Right atrium auricular region (tissue), 2 donors: ENCODE measurements around the gene TMCC2. TPM values are rescaled to one million over a fixed set of nuclear protein-coding genes. Genes with fewer than 3 reads are reported as not detected.
"Not testable (repeated sequence)": the region's sequence is repeated elsewhere in the genome, so short reads cannot be mapped to it uniquely, and the experiment has no call there.

Source experiments
- DNase-seq: peaks from one replicate; pipeline ENCODE4 v3.0.0-alpha.2; 2019; ENCODE audit warnings: low spot score
- H3K27ac ChIP-seq, 2 donors: fragments of 200-600 bp; sonication (generic); 1 replicate in 1 of 2; 2 replicates in 1 of 2; pipeline ENCODE4 v1.5.1; 2016 to 2019
- H3K27me3 ChIP-seq, 2 donors: fragments of 200-600 bp; sonication (generic); one replicate each; pipeline versions ENCODE4 v1.5.1 to v1.6.0; 2017 to 2019
- H3K36me3 ChIP-seq: fragments of 200-600 bp; sonication (generic); one replicate; pipeline ENCODE4 v1.5.1; 2016
- H3K4me1 ChIP-seq, 2 donors: fragments of 200-600 bp; sonication (generic); one replicate each; pipeline versions ENCODE4 v1.5.1 to v1.6.0; 2017 to 2019
- H3K4me3 ChIP-seq, 2 donors: fragments of 200-600 bp; sonication (generic); 1 replicate in 1 of 2; 2 replicates in 1 of 2; pipeline ENCODE4 v1.5.1; 2017 to 2019; ENCODE audit warnings: mild to moderate bottlenecking in 1 of 2, moderate library complexity in 1 of 2
- H3K9me3 ChIP-seq, 2 donors: fragments of 200-600 bp; sonication (generic); one replicate each; pipeline ENCODE4 v1.5.1; 2019
- CTCF ChIP-seq, 2 donors: fragments of 200-600 bp; sonication (generic); IDR thresholded peaks; one replicate each; pipeline ENCODE4 v1.5.1; 2019; ENCODE audit warnings: antibody characterized with exemption in 2 of 2
- total RNA-seq, 2 donors: library from RNA; depleted of rRNA; stranded (reverse); fragments of >200 nt; gene quantifications; one replicate each; pipeline ENCODE4 v1.1.0, GENCODE V29; 2016

Gene TMCC2
- 10 to 100 TPM in 1 of 2 donors, 1 to 10 TPM in 1; 8.5 to 11.9 TPM for total RNA-seq

GRCh38 chr1:205227584-205228013, at the start of gene TMCC2:
TMCC2 (plus strand) TSS chr1:205227946; CDS start chr1:205228565, 619 bp downstream.
- peak; percentile 87 for DNase-seq
- TF ChIP-seq CTCF (IDR thresholded peaks at IDR 0.05), result no peak

GRCh38 chr1:205179842-205180241, 47.9 kb upstream of the TMCC2 start:
- Histone ChIP-seq H3K36me3 (no peaks in the 10 kb centered on the region), H3K27ac (no peak overlapping the region), H3K27me3 (no peaks in the 10 kb centered on the region), H3K4me1 (peaks cover 0 to 30% of the 10 kb centered on the region in 2 donors), H3K4me3 (no peak overlapping the region), H3K9me3 (no peaks in the 10 kb centered on the region)
- DNase-seq, result no peak
- no peak for TF ChIP-seq CTCF (IDR thresholded peaks at IDR 0.05)

More at GRCh38 chr1:205227584-205228013, at the start of gene TMCC2:
- Histone ChIP-seq H3K9me3 (no peaks in the 10 kb centered on the region), H3K36me3 (no peaks in the 10 kb centered on the region), H3K27me3 (no peaks in the 10 kb centered on the region), H3K27ac (peak within 1 kb of the TSS; percentile 46 to 60), H3K4me3 (peak within 1 kb of the TSS; percentile 56 to 70), H3K4me1 (peaks cover 0 to 33% of the 10 kb centered on the region in 2 donors)

GRCh38 chr1:205180331-205180730, 47.4 kb upstream of the TMCC2 start:
- not testable (repeated sequence) for H3K9me3 ChIP-seq, H3K4me3 ChIP-seq, H3K27me3 ChIP-seq, H3K27ac ChIP-seq, H3K36me3 ChIP-seq, DNase-seq
- peaks cover 0 to 25% of the 10 kb centered on the region in 2 donors for H3K4me1 ChIP-seq

GRCh38 chr1:205182930-205183329, 44.8 kb upstream of the TMCC2 start:
- DNase-seq, result no peak
- Histone ChIP-seq H3K9me3 (no peaks in the 10 kb centered on the region), H3K4me1 (peaks cover 0 to 16% of the 10 kb centered on the region in 2 donors), H3K27ac (peak overlapping the region; percentile 10 to 19), H3K4me3 (no peak overlapping the region), H3K36me3 (peaks cover 10% of the 10 kb centered on the region), H3K27me3 (no peaks in the 10 kb centered on the region)
- no peak for TF ChIP-seq CTCF (IDR thresholded peaks at IDR 0.05)

GRCh38 chr1:205183676-205184335, 43.9 kb upstream of the TMCC2 start:
- peaks cover 10% of the 10 kb centered on the region for H3K36me3 ChIP-seq
- TF ChIP-seq CTCF (IDR thresholded peaks at IDR 0.05), result no peak
- no peaks in the 10 kb centered on the region for H3K9me3 ChIP-seq
- H3K4me1 ChIP-seq, result peaks cover 0 to 16% of the 10 kb centered on the region in 2 donors
- H3K27me3 ChIP-seq, result no peaks in the 10 kb centered on the region
- DNase-seq, result no peak
- no peak overlapping the region for H3K4me3 ChIP-seq
- peak overlapping the region; percentile 10 to 19 for H3K27ac ChIP-seq

GRCh38 chr1:205186191-205186590, 41.6 kb upstream of the TMCC2 start:
- peaks cover 10% of the 10 kb centered on the region for H3K36me3 ChIP-seq
- no peaks in the 10 kb centered on the region for H3K9me3 ChIP-seq
- no peak overlapping the region for H3K27ac ChIP-seq
- TF ChIP-seq CTCF (IDR thresholded peaks at IDR 0.05), result no peak
- H3K4me3 ChIP-seq, result no peak overlapping the region
- DNase-seq, result no peak
- H3K4me1 ChIP-seq, result peaks cover 0 to 18% of the 10 kb centered on the region in 2 donors
- H3K27me3 ChIP-seq, result no peaks in the 10 kb centered on the region
